Activated naive CD4-positive, alpha-beta T cell treated with Interleukin-2 at 50 U/mL for 16 hours (primary cell): Measurements from ENCODE around the gene CAMTA1.
"Not testable (repeated sequence)": the region's sequence is repeated elsewhere in the genome, so short reads cannot be mapped to it uniquely, and the experiment has no call there.

Source experiments
- DNase-seq: peaks from one replicate; pipeline ENCODE4 v3.0.0-alpha.2; 2020

CAMTA1 gene

GRCh38 chr1:7404046-7404742 lies 618.9 kb downstream of the CAMTA1 start:
- no peak for DNase-seq

GRCh38 chr1:7405844-7406500 lies 620.7 kb downstream of the CAMTA1 start:
- no peak for DNase-seq

GRCh38 chr1:7406641-7407543 lies 621.6 kb downstream of the CAMTA1 start:
- DNase-seq, result no peak

- DNase-seq, result no peak
Measured at GRCh38 chr1:7407544-7407895, 622.3 kb downstream of the CAMTA1 start.

GRCh38 chr1:7407980-7408770 lies 622.9 kb downstream of the CAMTA1 start:
- no peak for DNase-seq

- DNase-seq, result no peak
Measured at GRCh38 chr1:7408771-7409150, 623.5 kb downstream of the CAMTA1 start.

GRCh38 chr1:7409278-7409677 lies 624.0 kb downstream of the CAMTA1 start:
- no peak for DNase-seq

- DNase-seq, result no peak
Measured at GRCh38 chr1:7410156-7410555, 624.9 kb downstream of the CAMTA1 start.

- DNase-seq, result not testable (repeated sequence)
Measured at GRCh38 chr1:7417618-7418017, 632.4 kb downstream of the CAMTA1 start.

- DNase-seq, result no peak
Measured at GRCh38 chr1:7418442-7419080, 633.3 kb downstream of the CAMTA1 start.

- DNase-seq, result no peak
Measured at GRCh38 chr1:7420098-7420445, 634.8 kb downstream of the CAMTA1 start.

- no peak for DNase-seq
Measured at GRCh38 chr1:7420470-7421100, 635.3 kb downstream of the CAMTA1 start.

GRCh38 chr1:7421471-7422075 lies 636.3 kb downstream of the CAMTA1 start:
- DNase-seq, result no peak

- DNase-seq, result no peak
Measured at GRCh38 chr1:7422081-7422480, 636.8 kb downstream of the CAMTA1 start.

GRCh38 chr1:7422561-7422960 lies 637.3 kb downstream of the CAMTA1 start:
- no peak for DNase-seq

GRCh38 chr1:7422966-7423365 lies 637.7 kb downstream of the CAMTA1 start:
- DNase-seq, result no peak

GRCh38 chr1:7424352-7424890 lies 639.2 kb downstream of the CAMTA1 start:
- no peak for DNase-seq

- no peak for DNase-seq
Measured at GRCh38 chr1:7425229-7425628, 640.0 kb downstream of the CAMTA1 start.

GRCh38 chr1:7425771-7426170 lies 640.5 kb downstream of the CAMTA1 start:
- no peak for DNase-seq

- no peak for DNase-seq
Measured at GRCh38 chr1:7426780-7427604, 641.7 kb downstream of the CAMTA1 start.
